ENCODE results near the gene ETV4. TPM values are rescaled to one million over a fixed set of nuclear protein-coding genes. Genes with fewer than 3 reads are reported as not detected.

ETV4 gene
- total RNA-seq, 2 experiments from 2014 or later = 2.7 to 3.9 TPM

Other genes starting within 250 kb of the ETV4 start
- 1 to 10 TPM; 2.9 to 4.2 TPM for gene ARL4D, start 147.3 kb downstream of the ETV4 start, total RNA-seq
- gene DHX8, start 62.4 kb downstream of the ETV4 start, total RNA-seq = 10 to 100 TPM; 52.7 to 56.4 TPM
- gene MEOX1, start 115.6 kb upstream of the ETV4 start, total RNA-seq = 1 to 10 TPM; 5.4 to 6.9 TPM
- not detected for gene SOST, start 212.5 kb upstream of the ETV4 start, total RNA-seq
- 10 to 100 TPM in 1 of 2 experiments, 1 to 10 TPM in 1; 9.2 to 14.7 TPM for gene DUSP3, start 232.6 kb upstream of the ETV4 start, total RNA-seq
- gene CFAP97D1, start 234.1 kb upstream of the ETV4 start, total RNA-seq = not detected

Data from activated CD8-positive, alpha-beta T cell treated with anti-CD3 and anti-CD28 coated beads, Interleukin-2, amount 10 ng/mL, durations not matched to agents 7 days and 5 days (primary cell).